Choroid plexus epithelial cell (primary cell): Measurements from ENCODE around the gene KRT16.

Experiments
- DNase-seq: peaks from one replicate; pipeline ENCODE4 v3.0.0-alpha.2; 2010; ENCODE audit warnings: low read depth
- H3K4me3 ChIP-seq: 2 replicates; pipeline ENCODE4 v1.5.1; 2011; ENCODE audit warnings: low read depth, mild to moderate bottlenecking, control low read depth, low read length, moderate library complexity
- TF ChIP-seq, protein P1 (sequence below): conservative IDR thresholded peaks from 2 replicates; pipeline ENCODE4 v1.5.1; 2011; ENCODE audit warnings: low read depth, mild to moderate bottlenecking, control low read depth, inconsistent platforms, low read length, moderate library complexity

KRT16 gene

GRCh38 chr17:41636652-41637051, 24.1 kb upstream of the KRT16 start:
- TF ChIP-seq, protein P1, sequence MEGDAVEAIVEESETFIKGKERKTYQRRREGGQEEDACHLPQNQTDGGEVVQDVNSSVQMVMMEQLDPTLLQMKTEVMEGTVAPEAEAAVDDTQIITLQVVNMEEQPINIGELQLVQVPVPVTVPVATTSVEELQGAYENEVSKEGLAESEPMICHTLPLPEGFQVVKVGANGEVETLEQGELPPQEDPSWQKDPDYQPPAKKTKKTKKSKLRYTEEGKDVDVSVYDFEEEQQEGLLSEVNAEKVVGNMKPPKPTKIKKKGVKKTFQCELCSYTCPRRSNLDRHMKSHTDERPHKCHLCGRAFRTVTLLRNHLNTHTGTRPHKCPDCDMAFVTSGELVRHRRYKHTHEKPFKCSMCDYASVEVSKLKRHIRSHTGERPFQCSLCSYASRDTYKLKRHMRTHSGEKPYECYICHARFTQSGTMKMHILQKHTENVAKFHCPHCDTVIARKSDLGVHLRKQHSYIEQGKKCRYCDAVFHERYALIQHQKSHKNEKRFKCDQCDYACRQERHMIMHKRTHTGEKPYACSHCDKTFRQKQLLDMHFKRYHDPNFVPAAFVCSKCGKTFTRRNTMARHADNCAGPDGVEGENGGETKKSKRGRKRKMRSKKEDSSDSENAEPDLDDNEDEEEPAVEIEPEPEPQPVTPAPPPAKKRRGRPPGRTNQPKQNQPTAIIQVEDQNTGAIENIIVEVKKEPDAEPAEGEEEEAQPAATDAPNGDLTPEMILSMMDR, result no peak
- H3K4me3 ChIP-seq, result no peak overlapping the region
- DNase-seq, result no peak

GRCh38 chr17:41635121-41636097, 22.8 kb upstream of the KRT16 start:
- TF ChIP-seq, protein P1, result no peak
- DNase-seq, result no peak
- no peak overlapping the region for H3K4me3 ChIP-seq

GRCh38 chr17:41634639-41635038, 22.1 kb upstream of the KRT16 start:
- TF ChIP-seq, protein P1, result no peak
- H3K4me3 ChIP-seq, result no peak overlapping the region
- no peak for DNase-seq

GRCh38 chr17:41633556-41634199, 21.1 kb upstream of the KRT16 start:
- DNase-seq, result no peak
- TF ChIP-seq, protein P1, result no peak
- H3K4me3 ChIP-seq, result no peak overlapping the region

GRCh38 chr17:41632482-41633105, 20.0 kb upstream of the KRT16 start:
- DNase-seq, result no peak
- TF ChIP-seq, protein P1, result no peak
- no peak overlapping the region for H3K4me3 ChIP-seq

GRCh38 chr17:41631898-41632285, 19.3 kb upstream of the KRT16 start:
- no peak for DNase-seq
- H3K4me3 ChIP-seq, result no peak overlapping the region
- TF ChIP-seq, protein P1, result no peak
